Measurements from ENCODE around the gene CNTNAP2.

- TF ChIP-seq SP1 (IDR thresholded peaks at IDR 0.05) = no peak
- no peak for TF ChIP-seq ARNT (IDR thresholded peaks at IDR 0.05)
- no peak for TF ChIP-seq FOXM1 (IDR thresholded peaks at IDR 0.05; ENCODE audit: borderline replicate concordance)
- TF ChIP-seq NFRKB (IDR thresholded peaks at IDR 0.05) = no peak
- no peak for TF ChIP-seq FOXA1 (IDR thresholded peaks at IDR 0.05)
- no peak for TF ChIP-seq TARDBP (IDR thresholded peaks at IDR 0.05)
- TF ChIP-seq PKNOX1 (IDR thresholded peaks at IDR 0.05) = no peak
Observed at GRCh38 chr7:146658604-146659003, 542.0 kb downstream of the CNTNAP2 start.
